OCI-LY3 (cell line): ENCODE data around the gene SSTR1.

Experiments
- EZH2phosphoT487 ChIP-seq: fragments of 200-600 bp; shearing (Covaris generic); IDR thresholded peaks from 2 replicates; pipeline ENCODE4 v1.6.1; 2018; ENCODE audit warnings: antibody characterized with exemption, mixed run types, low read depth
- TF ChIP-seq, protein P1 (sequence below): fragments of 200-600, 300-600 bp; sonication (generic); IDR thresholded peaks from 2 replicates; pipeline ENCODE4 v1.5.1; 2014; ENCODE audit warnings: antibody characterized with exemption, low read length, low read depth

- TF ChIP-seq, protein P1, sequence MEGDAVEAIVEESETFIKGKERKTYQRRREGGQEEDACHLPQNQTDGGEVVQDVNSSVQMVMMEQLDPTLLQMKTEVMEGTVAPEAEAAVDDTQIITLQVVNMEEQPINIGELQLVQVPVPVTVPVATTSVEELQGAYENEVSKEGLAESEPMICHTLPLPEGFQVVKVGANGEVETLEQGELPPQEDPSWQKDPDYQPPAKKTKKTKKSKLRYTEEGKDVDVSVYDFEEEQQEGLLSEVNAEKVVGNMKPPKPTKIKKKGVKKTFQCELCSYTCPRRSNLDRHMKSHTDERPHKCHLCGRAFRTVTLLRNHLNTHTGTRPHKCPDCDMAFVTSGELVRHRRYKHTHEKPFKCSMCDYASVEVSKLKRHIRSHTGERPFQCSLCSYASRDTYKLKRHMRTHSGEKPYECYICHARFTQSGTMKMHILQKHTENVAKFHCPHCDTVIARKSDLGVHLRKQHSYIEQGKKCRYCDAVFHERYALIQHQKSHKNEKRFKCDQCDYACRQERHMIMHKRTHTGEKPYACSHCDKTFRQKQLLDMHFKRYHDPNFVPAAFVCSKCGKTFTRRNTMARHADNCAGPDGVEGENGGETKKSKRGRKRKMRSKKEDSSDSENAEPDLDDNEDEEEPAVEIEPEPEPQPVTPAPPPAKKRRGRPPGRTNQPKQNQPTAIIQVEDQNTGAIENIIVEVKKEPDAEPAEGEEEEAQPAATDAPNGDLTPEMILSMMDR: no peak
- TF ChIP-seq EZH2phosphoT487: no peak
Measured at GRCh38 chr14:38189930-38190726, 17.6 kb upstream of the SSTR1 start.
